HG03457 (cell line): ENCODE measurements around the gene AURKB.
"Not testable (repeated sequence)": the region's sequence is repeated elsewhere in the genome, so short reads cannot be mapped to it uniquely, and the experiment has no call there.

ENCODE experiments used
- ATAC-seq: cut with Tn5 transposase; IDR thresholded peaks from one replicate; pipeline ENCODE4 v1.9.1; 2021; ENCODE audit warnings: moderate number of reproducible peaks; ENCODE audit not compliant: unreplicated experiment

AURKB gene

GRCh38 chr17:8209907-8210760 is at the start of gene AURKB:
Gene AURKB (minus strand): TSS chr17:8210575. CDS start chr17:8210224, 351 bp downstream.
- ATAC-seq = peak; percentile 62

- no peak for ATAC-seq
Measured at GRCh38 chr17:8257801-8258200, 47.4 kb upstream of the AURKB start.

GRCh38 chr17:8256691-8257090 is 46.3 kb upstream of the AURKB start:
- ATAC-seq = no peak

- ATAC-seq = no peak
Measured at GRCh38 chr17:8256291-8256690, 45.9 kb upstream of the AURKB start.

GRCh38 chr17:8255499-8255898 is 45.1 kb upstream of the AURKB start:
- no peak for ATAC-seq

- ATAC-seq = no peak
Measured at GRCh38 chr17:8254881-8255280, 44.5 kb upstream of the AURKB start.

- no peak for ATAC-seq
Measured at GRCh38 chr17:8253801-8254200, 43.4 kb upstream of the AURKB start.

- not testable (repeated sequence) for ATAC-seq
Measured at GRCh38 chr17:8251411-8251810, 41.0 kb upstream of the AURKB start.

- no peak for ATAC-seq
Measured at GRCh38 chr17:8249621-8250500, 39.5 kb upstream of the AURKB start.

- peak; percentile 43 for ATAC-seq
Measured at GRCh38 chr17:8248751-8249607, 38.6 kb upstream of the AURKB start, which contains the start of gene PFAS. Gene PFAS (plus strand): TSS chr17:8249289. CDS start chr17:8253938, 4,649 bp downstream.

GRCh38 chr17:8244768-8245167 is 34.4 kb upstream of the AURKB start:
- no peak for ATAC-seq

- ATAC-seq = no peak
Measured at GRCh38 chr17:8243827-8244226, 33.5 kb upstream of the AURKB start.

- ATAC-seq = no peak
Measured at GRCh38 chr17:8237886-8238285, 27.5 kb upstream of the AURKB start.

- ATAC-seq = no peak
Measured at GRCh38 chr17:8237175-8237574, 26.8 kb upstream of the AURKB start.

- ATAC-seq = no peak
Measured at GRCh38 chr17:8235676-8236075, 25.3 kb upstream of the AURKB start.

- no peak for ATAC-seq
Measured at GRCh38 chr17:8234361-8235270, 24.2 kb upstream of the AURKB start.

- ATAC-seq = no peak
Measured at GRCh38 chr17:8231701-8232100, 21.3 kb upstream of the AURKB start.

GRCh38 chr17:8227238-8227581 is 16.8 kb upstream of the AURKB start:
- ATAC-seq = no peak

GRCh38 chr17:8226536-8227237 is 16.3 kb upstream of the AURKB start:
- no peak for ATAC-seq
